Measurements from ENCODE around the gene PIP4K2A.
"Not testable (repeated sequence)": the region's sequence is repeated elsewhere in the genome, so short reads cannot be mapped to it uniquely, and the experiment has no call there.

Gene PIP4K2A

DNA sequence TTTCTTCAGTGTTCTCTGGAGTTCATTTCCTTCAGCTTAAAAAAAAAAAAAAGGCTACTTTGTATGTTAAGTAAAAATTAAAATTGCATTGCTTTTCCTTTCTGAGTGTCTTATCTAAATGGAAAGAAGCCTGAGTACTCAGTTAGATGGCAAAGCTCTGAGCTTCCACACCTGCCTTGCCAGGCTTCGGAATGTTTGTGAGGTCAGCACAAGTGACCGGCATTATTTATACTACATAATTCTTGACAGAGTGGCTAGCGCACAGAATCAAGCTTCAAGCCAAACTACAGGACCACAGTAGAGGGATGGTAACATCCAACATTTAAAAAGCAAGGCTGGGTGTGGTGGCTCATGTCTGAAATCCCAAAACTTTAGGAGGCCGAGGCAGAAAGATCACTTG is 17.3 kb downstream of the PIP4K2A start:
- DNase-seq (ENCODE audit: low read depth in 1 of 2, low spot score in 1 of 2): no peak

DNA sequence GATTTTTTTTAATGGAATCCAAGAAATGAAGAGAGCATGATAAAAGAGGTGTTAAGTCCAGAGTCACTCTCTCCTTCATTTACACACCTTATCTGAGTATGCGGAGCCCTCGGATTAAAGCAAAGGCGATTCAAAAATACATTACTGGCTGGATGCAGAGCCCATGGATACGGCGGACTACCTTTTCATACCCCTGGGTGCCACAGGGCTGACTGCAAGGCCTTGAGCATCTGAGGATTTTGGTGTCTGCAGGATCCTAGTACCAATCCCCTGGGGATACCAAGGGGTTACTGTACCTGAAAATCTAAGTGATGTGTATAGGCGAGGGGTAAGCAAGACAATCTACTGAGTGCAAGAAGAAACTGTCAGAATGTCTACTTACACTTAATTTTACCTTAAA is 20.5 kb downstream of the PIP4K2A start:
- DNase-seq (ENCODE audit: low read depth in 1 of 2, low spot score in 1 of 2): no peak

DNA sequence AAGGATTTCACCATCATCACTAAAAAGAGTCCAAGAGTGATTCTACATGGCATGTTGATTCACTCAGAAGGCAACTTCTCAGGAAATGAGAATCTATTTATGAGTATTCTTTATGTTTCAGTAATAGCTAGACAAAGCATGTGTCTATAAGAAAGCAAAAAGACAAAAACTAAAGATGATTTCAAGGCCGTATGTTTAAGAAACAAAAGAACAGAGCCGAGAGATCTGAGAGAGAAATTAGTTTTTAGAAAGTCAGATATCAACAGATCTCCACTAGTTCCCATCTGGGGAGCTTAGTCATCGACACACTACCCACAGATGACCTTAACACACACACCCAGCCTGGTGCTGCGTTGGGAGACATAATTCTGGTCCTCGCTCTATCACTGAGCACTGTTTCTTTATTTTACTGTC is 21.0 kb downstream of the PIP4K2A start:
- no peak for DNase-seq (ENCODE audit: low read depth in 1 of 2, low spot score in 1 of 2)

DNA sequence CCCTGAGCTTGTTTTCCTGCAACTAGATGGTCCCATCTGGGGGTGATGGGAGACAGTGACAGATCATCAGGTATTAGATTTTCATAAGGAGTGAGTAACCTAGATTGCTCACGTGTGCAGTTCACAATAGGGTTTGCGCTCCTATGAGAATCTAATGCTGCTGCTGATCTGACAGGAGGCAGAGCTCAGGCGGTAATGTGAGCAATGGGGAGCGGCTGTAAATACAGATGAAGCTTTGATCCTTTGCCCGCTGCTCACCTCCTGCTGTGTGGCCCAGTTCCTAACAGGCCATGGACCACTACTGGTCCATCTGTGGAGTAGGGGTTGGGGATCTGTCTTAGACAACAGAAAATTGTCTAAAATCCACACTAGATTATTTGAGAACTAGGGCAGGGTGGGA is 22.3 kb downstream of the PIP4K2A start:
- not testable (repeated sequence) for DNase-seq (ENCODE audit: low read depth in 1 of 2, low spot score in 1 of 2)

DNA sequence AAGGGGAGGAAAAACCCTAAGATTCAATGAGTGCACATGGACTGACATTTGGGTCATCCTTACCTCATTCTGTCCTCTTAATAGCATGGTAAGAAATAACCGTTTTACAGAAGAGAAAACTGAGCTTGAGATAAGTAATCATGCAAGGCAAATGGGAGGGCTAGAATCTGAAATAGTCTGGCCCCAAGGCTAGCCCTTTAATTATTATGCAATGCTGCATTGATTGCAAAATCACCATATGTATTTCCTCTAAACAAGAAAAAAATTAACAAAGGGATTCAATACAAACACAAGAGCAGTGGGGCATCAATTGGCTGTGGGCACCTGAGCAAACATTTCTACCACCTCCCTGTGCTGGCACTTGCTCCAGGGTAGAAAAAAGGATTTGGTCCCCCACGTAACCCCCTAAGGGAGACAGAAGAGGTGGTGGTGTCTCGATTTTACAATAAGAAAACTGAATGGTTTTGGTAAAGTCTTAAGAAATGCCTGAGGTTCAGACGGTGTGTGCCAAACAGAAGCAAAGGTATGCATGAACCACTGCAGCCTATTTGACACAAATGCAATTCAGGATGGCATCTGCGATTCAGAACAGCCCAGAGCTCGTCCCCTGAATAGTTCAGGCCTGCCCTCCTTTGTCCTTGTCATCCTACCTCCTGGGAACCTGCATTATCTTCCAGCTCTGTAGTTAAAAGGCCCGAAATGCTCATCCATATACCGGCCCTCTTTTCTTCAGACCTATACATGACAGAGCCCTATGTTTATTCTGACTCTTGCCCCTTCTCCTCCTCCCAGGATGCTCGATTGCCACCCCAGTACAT is 23.6 kb downstream of the PIP4K2A start:
- no peak for DNase-seq (ENCODE audit: low read depth in 1 of 2, low spot score in 1 of 2)

DNA sequence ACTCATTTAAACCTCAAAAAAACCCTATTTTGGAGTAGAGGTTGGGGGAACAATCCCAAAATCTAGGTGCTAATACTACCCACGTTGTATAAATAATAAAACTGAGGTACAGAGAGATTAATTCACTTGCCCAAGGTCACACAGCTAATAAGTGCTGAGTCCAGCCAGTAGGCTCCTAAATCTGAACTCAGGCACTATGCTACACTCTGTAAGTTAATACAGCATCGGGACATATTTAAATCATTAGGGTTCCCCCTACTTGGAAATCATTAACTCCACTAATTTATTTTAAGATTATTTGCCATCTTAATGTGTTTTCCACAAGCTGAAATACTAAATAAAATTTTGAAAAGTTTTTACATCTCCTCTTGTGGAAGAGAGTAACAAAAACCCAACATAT is 24.2 kb downstream of the PIP4K2A start:
- DNase-seq (ENCODE audit: low read depth in 1 of 2, low spot score in 1 of 2): no peak

DNA sequence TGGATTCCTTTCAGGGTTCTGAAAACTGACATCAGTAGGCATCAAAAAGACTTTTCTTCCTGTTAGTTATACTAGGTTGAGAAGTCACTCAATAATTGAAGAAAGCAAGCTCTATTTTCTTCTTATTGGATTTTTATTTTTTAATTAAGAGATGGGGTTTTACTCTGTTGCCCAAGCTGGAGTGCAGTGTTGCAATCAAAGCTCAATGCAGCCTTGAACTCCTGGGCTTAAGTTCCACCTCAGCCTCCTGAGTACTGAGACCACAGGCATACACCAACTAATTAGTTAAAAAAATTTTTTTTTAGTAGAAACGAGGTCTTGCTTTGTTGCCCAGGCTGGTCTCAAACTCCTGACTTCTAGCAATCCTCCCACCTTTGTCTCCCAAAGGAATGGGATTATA is 28.0 kb downstream of the PIP4K2A start:
- DNase-seq (ENCODE audit: low read depth in 1 of 2, low spot score in 1 of 2): no peak

DNA sequence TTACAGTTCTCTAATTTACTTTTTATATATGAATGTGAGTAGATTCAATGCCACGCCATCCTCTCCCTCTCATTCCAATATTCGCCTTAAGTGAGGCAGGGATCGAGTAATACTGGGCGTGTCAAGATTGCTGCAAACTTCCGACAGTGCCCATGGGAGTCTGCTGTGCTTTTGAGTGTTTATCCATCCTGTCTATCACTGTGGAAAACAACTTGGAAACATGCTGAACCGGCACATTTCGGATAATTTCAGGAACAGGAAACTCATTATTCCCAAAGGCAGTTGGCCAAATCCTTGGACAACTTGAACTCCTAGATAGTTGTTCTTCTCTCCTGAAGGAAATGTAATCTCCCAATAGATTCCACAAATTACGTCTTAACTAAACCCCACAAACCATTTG is 28.5 kb downstream of the PIP4K2A start:
- DNase-seq (ENCODE audit: low read depth in 1 of 2, low spot score in 1 of 2): no peak

DNA sequence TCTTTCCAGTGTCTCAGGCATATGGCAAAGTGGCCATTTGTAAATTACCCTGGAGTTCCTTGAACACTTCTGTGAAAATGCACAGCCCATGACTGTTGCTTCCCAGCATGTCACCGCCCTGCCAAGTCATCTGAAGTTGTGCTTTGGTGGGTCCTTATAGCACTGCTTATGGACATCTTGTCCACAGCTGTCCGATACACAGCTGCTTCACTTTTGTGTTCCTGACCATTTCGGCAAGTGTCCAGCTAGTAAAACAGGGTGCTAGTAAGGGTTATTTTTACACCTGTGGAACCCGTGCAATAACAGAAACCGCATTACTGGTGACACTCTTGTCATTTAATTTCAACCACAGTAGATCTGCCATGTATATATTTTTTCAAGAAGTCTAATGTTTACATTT is 29.7 kb downstream of the PIP4K2A start:
- DNase-seq (ENCODE audit: low read depth in 1 of 2, low spot score in 1 of 2): no peak

DNA sequence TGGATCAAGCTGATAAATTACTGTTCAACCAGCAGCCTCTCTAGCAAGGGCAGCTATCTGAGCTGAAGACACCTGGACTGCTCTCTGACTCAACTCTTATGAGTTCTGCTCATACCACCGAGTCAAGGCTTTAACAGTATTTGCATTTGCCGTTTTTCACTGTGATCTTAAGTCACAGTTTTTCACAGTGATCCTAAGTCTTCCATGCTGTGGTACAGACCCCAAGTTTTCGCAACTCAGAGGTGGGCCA is 31.3 kb downstream of the PIP4K2A start:
- DNase-seq (ENCODE audit: low read depth in 1 of 2, low spot score in 1 of 2): no peak

DNA sequence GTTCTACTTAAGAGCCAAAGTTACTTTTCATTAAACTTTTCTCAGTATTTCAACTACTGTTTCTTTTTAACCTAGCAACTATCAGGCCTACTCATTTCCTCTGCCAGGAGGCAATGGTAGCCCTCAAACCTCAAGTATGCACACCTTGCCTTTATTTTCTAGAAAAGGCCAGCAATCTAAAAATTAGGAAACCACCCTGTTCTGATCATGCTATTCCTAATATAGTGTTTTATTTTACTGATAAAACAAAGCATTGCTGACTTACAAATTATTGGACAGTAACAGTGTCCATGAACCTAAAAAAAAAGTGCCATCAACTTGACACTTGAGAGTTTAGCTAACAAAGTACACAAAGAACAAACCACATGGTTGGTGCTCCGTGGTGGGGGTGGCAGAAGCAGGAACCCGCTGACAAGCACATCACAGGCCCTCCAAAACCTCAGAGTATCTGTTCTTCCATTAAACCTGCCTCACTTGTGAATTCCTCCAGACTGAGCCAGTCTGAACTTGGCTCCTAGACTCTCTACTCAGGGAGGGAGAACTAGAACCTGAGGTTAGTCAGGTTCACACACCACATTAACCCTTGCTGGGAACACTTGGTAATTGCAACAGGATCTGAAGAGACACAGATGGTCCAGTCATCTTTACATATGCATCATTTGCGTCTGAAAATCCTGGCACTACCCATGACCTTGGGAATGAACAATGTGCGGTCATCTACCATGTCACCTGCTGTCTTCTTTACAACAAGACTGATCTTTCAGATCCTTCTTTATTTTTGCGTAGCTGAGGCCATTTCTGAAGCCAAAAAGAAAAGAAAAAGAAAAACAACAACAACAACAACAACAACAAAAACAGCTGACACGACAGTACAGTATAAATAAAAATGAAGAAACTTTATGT is 31.9 kb downstream of the PIP4K2A start:
- DNase-seq (ENCODE audit: low read depth in 1 of 2, low spot score in 1 of 2): peak in 1 of 2 donors; percentile 18

DNA sequence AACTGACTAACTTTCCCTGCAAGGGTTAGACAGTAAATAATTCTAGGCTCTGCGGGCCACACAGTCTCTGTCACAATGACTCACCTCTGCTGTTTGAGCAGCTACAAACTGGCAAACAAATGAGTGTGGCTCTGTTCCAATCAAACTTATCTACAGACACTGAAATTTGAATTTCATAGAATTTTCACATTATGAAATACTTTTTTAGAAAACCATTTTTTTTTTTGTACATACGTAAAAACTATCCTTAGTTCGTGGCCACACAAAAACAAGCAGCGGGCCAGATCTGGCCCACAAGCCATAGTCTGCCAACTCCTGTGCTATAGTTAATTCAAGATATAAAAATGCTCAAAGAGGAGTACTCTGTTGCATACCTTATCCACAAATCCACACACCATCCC is 32.6 kb downstream of the PIP4K2A start:
- peak in 1 of 2 donors; percentile 23 for DNase-seq (ENCODE audit: low read depth in 1 of 2, low spot score in 1 of 2)

DNA sequence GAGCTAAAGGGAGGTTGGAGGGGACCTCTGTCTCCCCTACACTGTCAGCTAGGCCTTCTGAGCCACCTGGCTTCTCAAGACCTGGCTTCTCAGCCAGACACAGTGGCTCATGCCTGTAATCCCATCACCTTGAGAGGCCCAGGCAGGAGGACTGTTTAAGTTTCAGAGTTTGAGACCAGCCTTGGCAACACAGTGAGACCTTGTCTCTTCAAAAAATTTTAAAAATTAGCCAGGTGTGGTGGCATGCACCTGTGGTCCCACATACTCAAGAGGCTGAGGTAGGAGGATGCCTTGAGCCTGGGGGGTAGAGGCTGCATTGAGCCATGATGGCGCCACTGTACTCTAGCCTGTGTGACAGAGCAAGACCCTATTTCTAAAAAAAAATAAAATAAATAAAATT is 33.1 kb downstream of the PIP4K2A start:
- no peak for DNase-seq (ENCODE audit: low read depth in 1 of 2, low spot score in 1 of 2)

DNA sequence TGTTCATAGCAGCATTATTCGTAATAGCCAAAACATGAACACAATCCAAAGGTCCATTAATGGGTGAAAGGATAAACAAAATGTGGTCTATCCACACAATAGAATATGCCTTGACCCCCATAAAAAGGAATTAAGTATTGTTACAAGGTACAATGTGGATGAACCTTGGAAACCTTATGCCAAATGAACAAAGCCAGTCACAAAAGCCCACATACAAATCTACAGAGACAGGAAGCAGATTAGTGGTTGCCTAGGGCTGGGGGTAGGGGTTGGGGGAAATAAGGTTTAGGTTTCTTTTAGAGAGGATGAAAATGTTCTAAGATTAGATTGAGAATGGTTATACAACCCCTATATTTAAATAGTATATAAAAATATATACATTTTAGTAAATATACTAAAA is 34.8 kb downstream of the PIP4K2A start:
- DNase-seq (ENCODE audit: low read depth in 1 of 2, low spot score in 1 of 2): no peak

DNA sequence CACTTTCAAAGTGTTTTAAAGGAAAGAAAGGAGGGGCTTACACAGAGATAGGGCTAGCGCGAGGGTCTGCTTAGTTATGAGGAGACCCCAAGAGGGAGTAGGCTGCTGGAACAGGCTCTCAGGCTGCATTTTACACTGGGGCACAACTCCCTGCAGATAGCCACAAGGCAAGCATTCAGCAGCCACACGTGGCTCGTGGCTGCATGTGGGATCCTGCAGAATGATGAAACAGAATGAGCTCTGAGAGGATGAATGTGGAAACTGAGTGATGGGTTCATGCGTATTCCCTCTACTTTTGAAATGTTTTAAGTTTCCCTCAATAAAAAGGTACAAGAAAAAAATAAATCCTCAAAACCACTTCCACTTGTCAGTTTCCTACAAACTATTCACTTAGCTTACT is 37.0 kb downstream of the PIP4K2A start:
- no peak for DNase-seq (ENCODE audit: low read depth in 1 of 2, low spot score in 1 of 2)

DNA sequence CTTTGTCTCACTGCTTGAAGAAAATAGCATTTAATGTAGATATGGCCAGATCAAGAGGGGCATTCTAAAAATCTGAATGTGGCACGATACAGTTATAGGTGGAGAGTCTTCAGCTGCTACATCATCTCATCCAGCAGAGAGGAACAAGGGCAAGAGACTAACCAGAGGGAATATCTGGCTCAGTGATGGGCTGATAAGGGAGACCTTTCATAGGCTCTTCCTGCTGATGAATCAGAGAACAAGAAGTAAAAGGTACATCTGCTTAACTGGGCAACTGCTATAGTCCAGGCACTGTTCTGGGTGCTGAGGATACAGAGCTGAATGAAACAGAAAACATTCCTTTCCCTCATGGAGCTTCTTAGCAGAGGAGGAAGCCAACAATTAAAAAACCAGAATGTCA is 37.9 kb downstream of the PIP4K2A start:
- no peak for DNase-seq (ENCODE audit: low read depth in 1 of 2, low spot score in 1 of 2)

DNA sequence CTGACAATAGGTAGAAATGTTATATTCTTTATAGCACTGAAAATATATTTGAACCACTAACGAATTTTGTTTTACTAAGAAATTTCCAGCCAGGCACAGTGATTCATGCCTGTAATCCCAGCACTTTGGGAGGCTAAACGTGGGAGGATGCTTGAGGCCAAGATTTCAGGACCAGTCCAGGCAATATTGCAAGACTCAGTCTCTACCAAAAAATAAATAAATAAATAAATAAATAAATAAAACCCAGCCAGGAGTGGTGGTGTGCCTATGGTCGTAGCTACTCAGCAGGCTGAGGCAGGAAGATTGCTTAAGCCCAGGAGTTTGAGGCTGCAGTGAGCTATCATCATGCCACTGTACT is 39.8 kb downstream of the PIP4K2A start:
- no peak for DNase-seq (ENCODE audit: low read depth in 1 of 2, low spot score in 1 of 2)

DNA sequence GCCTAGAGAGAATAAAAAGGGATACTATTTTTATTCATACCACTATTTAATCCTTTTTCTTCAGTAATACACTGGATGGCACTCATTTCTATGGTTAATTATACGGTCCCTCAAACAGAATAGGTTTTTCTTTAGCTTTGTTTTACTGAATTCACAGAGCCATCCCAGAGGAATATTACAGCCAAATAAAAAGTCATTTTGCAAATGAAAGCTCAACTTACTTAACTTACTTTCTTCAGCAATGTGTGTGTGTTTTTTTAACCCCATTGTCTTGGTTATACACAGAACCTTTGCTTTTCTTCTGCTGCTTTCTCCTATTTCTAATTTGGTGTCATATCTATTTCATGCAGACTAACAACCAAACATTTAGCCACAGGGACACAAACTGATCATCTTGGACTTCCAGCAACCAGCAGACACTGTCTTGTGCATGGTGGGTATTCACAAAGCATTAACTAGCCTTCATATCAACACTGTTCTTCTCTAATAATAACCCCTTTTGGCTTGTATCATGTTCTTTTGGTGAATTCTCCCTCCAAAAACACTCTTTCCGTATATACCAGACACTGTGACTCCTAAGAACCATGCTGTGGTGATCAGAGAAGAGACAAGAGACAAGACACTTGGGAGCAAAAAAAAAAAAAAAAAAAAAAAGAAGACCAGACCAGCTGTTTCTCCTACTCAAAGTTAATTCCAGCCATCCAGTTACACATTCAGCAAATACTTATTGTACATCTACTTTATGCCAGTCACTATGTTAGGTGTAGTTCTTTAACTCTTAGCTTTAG is 40.4 kb downstream of the PIP4K2A start:
- no peak for DNase-seq (ENCODE audit: low read depth in 1 of 2, low spot score in 1 of 2)

DNA sequence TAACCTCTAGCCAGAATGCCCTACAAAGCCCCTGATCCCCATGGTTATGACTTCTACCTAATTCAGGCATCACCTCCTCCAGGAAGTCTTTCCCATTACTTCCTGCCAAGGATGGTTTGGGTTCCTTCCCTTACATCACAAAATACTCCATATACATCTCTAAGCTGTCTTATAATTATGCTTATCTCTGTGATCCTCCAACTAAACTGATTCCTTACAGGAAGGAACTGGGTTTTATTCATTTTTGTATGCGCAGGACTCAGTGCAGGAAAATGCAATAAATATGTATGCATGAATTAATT is 41.3 kb downstream of the PIP4K2A start:
- DNase-seq (ENCODE audit: low read depth in 1 of 2, low spot score in 1 of 2): no peak

DNA sequence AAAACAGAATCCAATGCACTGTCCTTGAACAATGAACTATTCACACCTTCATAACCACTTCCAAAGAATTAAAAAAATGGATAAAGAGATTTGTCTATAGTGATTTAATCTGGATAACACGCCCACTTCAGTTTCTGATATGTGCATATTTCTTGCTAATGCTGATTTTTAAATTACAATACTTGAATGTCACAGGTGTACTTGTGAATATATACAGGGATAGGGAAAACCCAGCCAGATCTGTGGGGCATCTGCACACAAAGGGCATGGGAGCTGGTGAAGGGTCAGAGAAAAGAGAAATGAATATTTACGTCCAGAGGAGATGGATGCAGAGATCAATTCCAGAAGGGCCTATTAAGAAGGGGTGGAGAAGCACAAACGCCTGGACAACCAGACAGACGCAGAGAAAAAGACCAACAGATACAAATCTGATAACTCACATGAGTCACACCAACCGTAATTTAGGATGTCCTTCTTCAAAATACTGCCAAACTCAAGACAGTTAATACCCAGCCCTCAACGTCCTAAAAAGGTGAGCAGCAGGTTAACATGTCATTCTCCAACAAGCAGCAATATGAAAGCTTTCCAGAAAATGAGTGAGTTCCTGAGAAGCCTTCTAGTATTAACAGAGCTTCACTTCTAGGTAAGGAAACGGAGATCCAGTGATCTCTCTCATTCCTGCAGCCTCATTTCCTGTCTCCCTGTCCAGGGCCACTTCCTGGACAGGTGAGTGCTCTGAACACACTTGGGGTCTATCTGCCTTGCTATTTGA is 41.9 kb downstream of the PIP4K2A start:
- DNase-seq (ENCODE audit: low read depth in 1 of 2, low spot score in 1 of 2): no peak

DNA sequence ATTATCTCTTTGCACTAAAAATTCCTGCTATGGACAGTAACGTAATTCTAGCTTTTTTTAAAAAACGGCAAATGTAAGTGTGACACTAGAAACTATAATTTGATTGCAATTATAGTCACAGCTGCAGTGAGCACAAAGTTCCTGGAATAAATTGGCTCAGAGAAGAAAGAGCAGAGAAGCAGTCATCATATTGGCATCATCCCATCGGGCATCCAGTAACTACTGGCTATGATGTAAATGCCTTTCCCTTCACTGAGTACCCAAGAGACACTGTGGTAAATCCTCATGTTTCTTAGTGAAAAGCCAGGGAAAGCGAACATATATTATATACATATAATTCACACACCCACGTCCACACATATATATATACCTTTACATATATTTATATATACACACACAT is 43.6 kb downstream of the PIP4K2A start:
- no peak for DNase-seq (ENCODE audit: low read depth in 1 of 2, low spot score in 1 of 2)

All from activated T-helper 1 cell treated with anti-CD3 and anti-CD28 coated beads, Interleukin-2, amount 50 U/mL, for 16 hours (primary cell).